A673 (cell line): Measurements from ENCODE around the gene ACYP2.

Experiments used
- EZH2 ChIP-seq: fragments of 200-600 bp; sonication (generic); IDR thresholded peaks from 2 replicates; pipeline ENCODE4 v1.6.1; 2017; ENCODE audit warnings: borderline replicate concordance, low read depth, mild to moderate bottlenecking, mixed read lengths, antibody characterized with exemption, low read length; ENCODE audit not compliant: poor library complexity, severe bottlenecking
- TF ChIP-seq, protein P1 (sequence below): fragments of 300-800, 200-600 bp; sonication (generic); conservative IDR thresholded peaks from 2 replicates; pipeline ENCODE4 v1.5.1; 2017; ENCODE audit warnings: low read depth, mild to moderate bottlenecking, antibody characterized with exemption, low read length, moderate library complexity, mixed read lengths

- TF ChIP-seq, protein P1, sequence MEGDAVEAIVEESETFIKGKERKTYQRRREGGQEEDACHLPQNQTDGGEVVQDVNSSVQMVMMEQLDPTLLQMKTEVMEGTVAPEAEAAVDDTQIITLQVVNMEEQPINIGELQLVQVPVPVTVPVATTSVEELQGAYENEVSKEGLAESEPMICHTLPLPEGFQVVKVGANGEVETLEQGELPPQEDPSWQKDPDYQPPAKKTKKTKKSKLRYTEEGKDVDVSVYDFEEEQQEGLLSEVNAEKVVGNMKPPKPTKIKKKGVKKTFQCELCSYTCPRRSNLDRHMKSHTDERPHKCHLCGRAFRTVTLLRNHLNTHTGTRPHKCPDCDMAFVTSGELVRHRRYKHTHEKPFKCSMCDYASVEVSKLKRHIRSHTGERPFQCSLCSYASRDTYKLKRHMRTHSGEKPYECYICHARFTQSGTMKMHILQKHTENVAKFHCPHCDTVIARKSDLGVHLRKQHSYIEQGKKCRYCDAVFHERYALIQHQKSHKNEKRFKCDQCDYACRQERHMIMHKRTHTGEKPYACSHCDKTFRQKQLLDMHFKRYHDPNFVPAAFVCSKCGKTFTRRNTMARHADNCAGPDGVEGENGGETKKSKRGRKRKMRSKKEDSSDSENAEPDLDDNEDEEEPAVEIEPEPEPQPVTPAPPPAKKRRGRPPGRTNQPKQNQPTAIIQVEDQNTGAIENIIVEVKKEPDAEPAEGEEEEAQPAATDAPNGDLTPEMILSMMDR, result no peak
- TF ChIP-seq EZH2, result no peak
These were observed 217.0 kb downstream of the ACYP2 start for GRCh38 chr2:54332386-54332785.
